GM18870 (cell line): ENCODE measurements around the gene DBI.
"Not testable (repeated sequence)": the region's sequence is repeated elsewhere in the genome, so short reads cannot be mapped to it uniquely, and the experiment has no call there.

ENCODE experiments used
- ATAC-seq: cut with Tn5 transposase; IDR thresholded peaks from one replicate; pipeline ENCODE4 v1.9.1; 2021; ENCODE audit warnings: moderate library complexity; ENCODE audit not compliant: unreplicated experiment

DBI gene

GRCh38 chr2:119364798-119365197, 2.0 kb upstream of the DBI start:
- ATAC-seq = no peak

- no peak for ATAC-seq
These were observed 1.3 kb upstream of the DBI start for GRCh38 chr2:119365436-119365835.

- ATAC-seq = no peak
These were observed 572 bp upstream of the DBI start for GRCh38 chr2:119366161-119366648.

- ATAC-seq = peak; percentile 19
These were observed 809 bp downstream of the DBI start for GRCh38 chr2:119367472-119368099.

GRCh38 chr2:119369845-119370244, 3.1 kb downstream of the DBI start:
- ATAC-seq = no peak

GRCh38 chr2:119371111-119371510, 4.3 kb downstream of the DBI start:
- no peak for ATAC-seq

GRCh38 chr2:119372778-119373568, 6.2 kb downstream of the DBI start:
- no peak for ATAC-seq

- ATAC-seq = not testable (repeated sequence)
These were observed 7.3 kb downstream of the DBI start for GRCh38 chr2:119373907-119374745.

- not testable (repeated sequence) for ATAC-seq
These were observed 9.6 kb downstream of the DBI start for GRCh38 chr2:119376406-119376805.

GRCh38 chr2:119376810-119377209, 10.0 kb downstream of the DBI start:
- ATAC-seq = no peak

- ATAC-seq = no peak
These were observed 10.7 kb downstream of the DBI start for GRCh38 chr2:119377294-119377992.

- no peak for ATAC-seq
These were observed 11.2 kb downstream of the DBI start for GRCh38 chr2:119377993-119378345.

GRCh38 chr2:119378566-119378965, 11.8 kb downstream of the DBI start:
- no peak for ATAC-seq

GRCh38 chr2:119383410-119384140, 16.8 kb downstream of the DBI start:
- no peak for ATAC-seq

GRCh38 chr2:119384971-119385370, 18.2 kb downstream of the DBI start:
- ATAC-seq = no peak

- ATAC-seq = no peak
These were observed 18.7 kb downstream of the DBI start for GRCh38 chr2:119385466-119385865.

GRCh38 chr2:119387381-119388129, 20.8 kb downstream of the DBI start:
- peak; percentile 74 for ATAC-seq

GRCh38 chr2:119389615-119390306, 23.0 kb downstream of the DBI start:
- ATAC-seq = no peak
